Endothelial cell (in vitro differentiated cells): ENCODE results near the gene FSIP2. TPM values are rescaled to one million over a fixed set of nuclear protein-coding genes. Genes with fewer than 3 reads are reported as not detected.
"Not testable (repeated sequence)": the region's sequence is repeated elsewhere in the genome, so short reads cannot be mapped to it uniquely, and the experiment has no call there.

ENCODE experiments used
- DNase-seq: peaks from one replicate; pipeline ENCODE4 v3.0.0; 2021; ENCODE audit warnings: low spot score
- H3K27ac Mint-ChIP-seq: one replicate; pipeline ENCODE4 v1.8.0; 2021; ENCODE audit warnings: mixed read lengths, inconsistent platforms; ENCODE audit not compliant: unreplicated experiment
- H3K27me3 Mint-ChIP-seq: one replicate; pipeline ENCODE4 v1.8.0; 2021; ENCODE audit warnings: mild to moderate bottlenecking, moderate library complexity, mixed read lengths, inconsistent platforms; ENCODE audit not compliant: unreplicated experiment
- H3K36me3 Mint-ChIP-seq: one replicate; pipeline ENCODE4 v1.8.0; 2021; ENCODE audit warnings: mild to moderate bottlenecking, low read depth, mixed read lengths, inconsistent platforms; ENCODE audit not compliant: unreplicated experiment
- H3K4me1 Mint-ChIP-seq: one replicate; pipeline ENCODE4 v1.8.0; 2021; ENCODE audit warnings: mild to moderate bottlenecking, mixed read lengths, inconsistent platforms; ENCODE audit not compliant: unreplicated experiment
- H3K4me3 Mint-ChIP-seq: one replicate; pipeline ENCODE4 v1.8.0; 2021; ENCODE audit warnings: mild to moderate bottlenecking, mixed read lengths, inconsistent platforms; ENCODE audit not compliant: unreplicated experiment
- H3K9me3 Mint-ChIP-seq: one replicate; pipeline ENCODE4 v1.8.0; 2021; ENCODE audit warnings: mixed read lengths, inconsistent platforms; ENCODE audit not compliant: unreplicated experiment
- CTCF ChIP-seq: fragments of 200-600 bp; sonication (generic); IDR thresholded peaks from one replicate; pipeline ENCODE4 v1.5.0; 2021; ENCODE audit warnings: antibody characterized with exemption; ENCODE audit not compliant: unreplicated experiment
- total RNA-seq: library from RNA; stranded (reverse); fragmentation: NEBNext Ultra II Directional; extraction: Animal tissue kit (Norgen Biotek cat#: 25700); gene quantifications from one replicate; pipeline ENCODE4 v1.2.1, GENCODE V29; 2021; ENCODE audit not compliant: unreplicated experiment

The FSIP2 gene
- total RNA-seq, 1 donor from 2014 or later: 9.0 TPM

- Mint-ChIP-seq H3K9me3 (no peaks in the 10 kb centered on the region), H3K27ac (no peak overlapping the region), H3K4me1 (no peaks in the 10 kb centered on the region), H3K4me3 (no peak overlapping the region), H3K36me3 (no peaks in the 10 kb centered on the region), H3K27me3 (no peaks in the 10 kb centered on the region)
- no peak for DNase-seq
- TF ChIP-seq CTCF: no peak
Measured at GRCh38 chr2:185860321-185860720, 121.7 kb downstream of the FSIP2 start.

DNA sequence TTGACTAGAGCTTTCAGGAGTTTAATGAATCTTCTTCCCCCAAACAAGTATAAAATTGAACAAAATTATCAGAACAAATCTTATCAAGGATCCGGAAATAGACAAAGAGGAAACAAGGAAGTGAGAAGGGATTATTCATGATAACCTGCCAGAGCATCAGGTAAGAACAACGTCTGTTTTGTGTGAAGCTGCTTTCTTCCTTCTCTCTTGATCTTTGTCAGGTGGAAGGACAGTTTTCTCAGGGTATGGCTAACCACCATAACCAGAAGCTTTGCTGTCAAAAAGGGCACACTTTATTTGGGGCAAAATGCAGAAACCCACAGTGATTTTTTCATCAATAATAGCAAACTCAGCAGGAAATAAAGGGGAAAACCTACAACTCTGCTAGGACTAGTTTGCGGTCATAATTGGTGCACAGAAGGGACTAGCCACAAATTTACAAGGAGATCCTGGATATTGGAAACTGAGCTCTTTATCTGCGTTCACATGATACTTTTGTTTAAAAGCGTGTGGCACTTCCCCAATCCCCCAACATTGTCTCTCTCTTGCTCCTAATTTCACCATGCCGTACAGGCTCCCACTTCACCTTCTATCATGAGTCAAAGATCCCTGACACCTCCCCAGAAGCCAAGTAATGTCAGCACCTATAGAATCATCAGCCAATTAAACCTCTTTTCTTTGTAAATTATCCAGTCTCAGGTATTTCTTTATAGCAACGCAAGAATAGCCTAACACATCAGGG is 124.2 kb downstream of the FSIP2 start:
- Mint-ChIP-seq H3K36me3 (no peaks in the 10 kb centered on the region), H3K9me3 (no peaks in the 10 kb centered on the region), H3K4me3 (no peak overlapping the region), H3K4me1 (no peaks in the 10 kb centered on the region), H3K27ac (no peak overlapping the region), H3K27me3 (no peaks in the 10 kb centered on the region)
- TF ChIP-seq CTCF: no peak
- DNase-seq: no peak

DNA sequence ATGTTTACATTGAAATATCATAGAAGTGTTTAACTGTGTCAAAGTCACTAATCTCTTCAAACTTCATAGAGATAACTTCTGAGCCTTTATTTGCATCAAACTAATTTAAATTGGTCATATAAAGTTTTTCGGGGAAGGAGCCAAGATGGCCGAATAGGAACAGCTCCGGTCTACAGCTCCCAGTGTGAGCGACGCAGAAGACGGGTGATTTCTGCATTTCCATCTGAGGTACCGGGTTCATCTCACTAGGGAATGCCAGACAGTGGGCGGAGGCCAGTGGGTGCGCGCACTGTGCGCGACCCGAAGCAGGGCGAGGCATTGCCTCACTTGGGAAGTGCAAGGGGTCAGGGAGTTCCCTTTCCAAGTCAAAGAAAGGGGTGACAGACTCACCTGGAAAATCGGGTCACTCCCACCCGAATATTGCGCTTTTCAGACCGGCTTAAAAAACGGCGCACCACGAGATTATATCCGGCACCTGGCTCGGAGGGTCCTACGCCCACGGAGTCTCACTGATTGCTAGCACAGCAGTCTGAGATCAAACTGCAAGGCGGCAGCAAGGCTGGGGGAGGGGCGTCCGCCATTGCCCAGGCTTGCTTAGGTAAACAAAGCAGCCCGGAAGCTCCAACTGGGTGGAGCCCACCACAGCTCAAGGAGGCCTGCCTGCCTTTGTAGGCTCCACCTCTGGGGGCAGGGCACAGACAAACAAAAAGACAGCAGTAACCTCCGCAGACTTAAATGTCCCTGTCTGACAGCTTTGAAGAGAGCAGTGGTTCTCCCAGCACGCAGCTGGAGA is 126.1 kb downstream of the FSIP2 start:
- H3K27ac Mint-ChIP-seq, DNase-seq, H3K9me3 Mint-ChIP-seq, H3K4me3 Mint-ChIP-seq, H3K27me3 Mint-ChIP-seq, H3K36me3 Mint-ChIP-seq, H3K4me1 Mint-ChIP-seq: not testable (repeated sequence)

GRCh38 chr2:185875136-185875931 is 136.7 kb downstream of the FSIP2 start:
- Mint-ChIP-seq H3K36me3 (no peaks in the 10 kb centered on the region), H3K9me3 (no peaks in the 10 kb centered on the region), H3K4me3 (no peak overlapping the region), H3K27ac (no peak overlapping the region), H3K27me3 (peaks cover 2% of the 10 kb centered on the region), H3K4me1 (peaks cover 3% of the 10 kb centered on the region)
- no peak for DNase-seq
- no peak for TF ChIP-seq CTCF

- Mint-ChIP-seq H3K4me3 (no peak overlapping the region), H3K27ac (no peak overlapping the region)
Measured at GRCh38 chr2:185876234-185876633, 137.6 kb downstream of the FSIP2 start.

More at GRCh38 chr2:185876234-185876633, 137.6 kb downstream of the FSIP2 start:
- H3K9me3 Mint-ChIP-seq: no peaks in the 10 kb centered on the region
- H3K27me3 Mint-ChIP-seq: peaks cover 2% of the 10 kb centered on the region
- no peak for TF ChIP-seq CTCF
- no peak for DNase-seq
- no peaks in the 10 kb centered on the region for H3K36me3 Mint-ChIP-seq
- H3K4me1 Mint-ChIP-seq: peaks cover 3% of the 10 kb centered on the region
